22Rv1 (cell line): ENCODE data around the gene ZNF362.

Experiments
- CTCF ChIP-seq: fragments of 450-650 bp; IDR thresholded peaks from 2 replicates; pipeline ENCODE4 v1.5.1; 2017; ENCODE audit warnings: mild to moderate bottlenecking
- ZFX ChIP-seq: fragments of 450-650 bp; IDR thresholded peaks from 2 replicates; pipeline ENCODE4 v1.6.1; 2017; ENCODE audit warnings: antibody characterized with exemption, borderline replicate concordance

GRCh38 chr1:33286451-33287185, 30.3 kb downstream of the ZNF362 start:
- TF ChIP-seq CTCF: no peak
- no peak for TF ChIP-seq ZFX
